GM06990 (cell line): ENCODE measurements around the gene MRPL9.

ENCODE experiments used
- DNase-seq: peaks from one replicate; pipeline ENCODE4 v3.0.0-alpha.2; 2011; ENCODE audit not compliant: insufficient read length; ENCODE audit errors: extremely low read depth
- H3K27me3 ChIP-seq: replicated peaks from 2 replicates; pipeline ENCODE4 v1.6.0; 2011; ENCODE audit warnings: low read length; ENCODE audit not compliant: control insufficient read depth, insufficient read depth
- H3K36me3 ChIP-seq: 2 replicates; pipeline ENCODE4 v1.5.1; 2011; ENCODE audit warnings: low read length; ENCODE audit not compliant: control insufficient read depth, insufficient read depth
- H3K4me3 ChIP-seq: replicated peaks from 2 replicates; pipeline ENCODE4 v1.5.1; 2011; ENCODE audit warnings: low read depth, mild to moderate bottlenecking, control low read depth, low read length
- CTCF ChIP-seq: IDR thresholded peaks from 2 replicates; pipeline ENCODE4 v1.5.1; 2011; ENCODE audit warnings: low read length, control low read depth, mild to moderate bottlenecking, inconsistent platforms; ENCODE audit not compliant: insufficient read depth, poor library complexity, severe bottlenecking

MRPL9 gene

GRCh38 chr1:151760597-151761385, 2.5 kb downstream of the MRPL9 start:
- no peak overlapping the region for H3K4me3 ChIP-seq
- peaks cover 11% of the 10 kb centered on the region for H3K36me3 ChIP-seq
- H3K27me3 ChIP-seq = no peaks in the 10 kb centered on the region
- no peak for TF ChIP-seq CTCF
- no peak for DNase-seq

DNA sequence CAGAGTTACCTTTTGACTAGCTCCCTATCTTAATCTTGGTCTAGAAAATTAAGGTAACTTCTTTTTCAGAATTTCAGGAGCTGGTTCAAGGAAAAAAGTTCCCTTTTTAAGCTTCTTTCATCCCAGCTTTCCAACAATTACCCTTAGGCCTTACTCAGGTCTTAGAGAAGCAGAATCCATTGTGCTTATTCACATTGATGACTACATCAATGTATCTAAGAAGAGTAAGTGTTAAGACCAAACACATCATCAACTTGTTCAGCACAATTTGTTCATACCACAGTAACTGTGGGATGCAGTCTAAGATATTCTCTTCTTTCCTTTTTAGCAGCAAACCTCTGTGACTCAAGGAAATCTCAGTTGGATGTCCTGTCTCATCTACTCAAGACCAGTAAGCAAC, 4.1 kb downstream of the MRPL9 start:
- no peak for TF ChIP-seq CTCF
- Histone ChIP-seq H3K36me3 (peaks cover 11% of the 10 kb centered on the region), H3K27me3 (no peaks in the 10 kb centered on the region), H3K4me3 (no peak overlapping the region)
- DNase-seq = no peak

DNA sequence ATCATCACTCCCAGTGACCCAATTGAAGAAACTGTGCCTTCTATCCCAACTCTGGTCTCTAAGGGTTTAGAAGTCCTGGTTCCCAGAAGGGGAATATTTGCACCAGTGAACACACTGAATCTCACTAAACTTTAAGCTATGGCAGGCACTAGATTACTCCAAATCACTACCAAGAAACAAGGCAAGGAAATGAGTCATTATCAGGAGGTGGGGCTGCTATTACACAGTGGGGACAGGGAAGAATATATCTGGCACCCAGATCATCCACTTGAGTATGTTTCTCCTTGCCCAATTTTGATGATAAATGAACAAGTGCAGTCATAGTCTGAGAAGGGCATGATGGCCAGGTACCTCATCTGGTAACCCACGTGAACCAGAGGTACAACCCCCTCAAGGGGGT, 7.0 kb downstream of the MRPL9 start:
- DNase-seq = no peak
- H3K27me3 ChIP-seq = no peaks in the 10 kb centered on the region
- TF ChIP-seq CTCF = no peak
- H3K36me3 ChIP-seq = peaks cover 6% of the 10 kb centered on the region
- H3K4me3 ChIP-seq = no peak overlapping the region

- Histone ChIP-seq H3K27me3 (no peaks in the 10 kb centered on the region), H3K36me3 (no peaks in the 10 kb centered on the region), H3K4me3 (no peak overlapping the region)
- no peak for TF ChIP-seq CTCF
- DNase-seq = no peak
Observed at GRCh38 chr1:151741516-151741915, 21.8 kb downstream of the MRPL9 start.

GRCh38 chr1:151739590-151740355, 23.5 kb downstream of the MRPL9 start:
- H3K4me3 ChIP-seq = no peak overlapping the region

More at GRCh38 chr1:151739590-151740355, 23.5 kb downstream of the MRPL9 start:
- H3K27me3 ChIP-seq = no peaks in the 10 kb centered on the region
- TF ChIP-seq CTCF = no peak
- no peak for DNase-seq
- no peaks in the 10 kb centered on the region for H3K36me3 ChIP-seq
